Fibroblast of the aortic adventitia (primary cell): ENCODE data around the gene FSIP1. TPM values are rescaled to one million over a fixed set of nuclear protein-coding genes. Genes with fewer than 3 reads are reported as not detected.

ENCODE experiments used
- DNase-seq: peaks from one replicate; pipeline ENCODE4 v3.0.0-alpha.2; 2010; ENCODE audit warnings: low read depth
- H3K4me3 ChIP-seq: 2 replicates; pipeline ENCODE4 v1.5.1; 2011; ENCODE audit warnings: low read depth, mild to moderate bottlenecking, control low read depth, low read length, moderate library complexity
- CTCF ChIP-seq: IDR thresholded peaks from 2 replicates; pipeline ENCODE4 v1.5.1; 2011; ENCODE audit warnings: mild to moderate bottlenecking, low read length, control low read depth, inconsistent platforms; ENCODE audit not compliant: insufficient read depth
- total RNA-seq: library from RNA; depleted of rRNA; stranded (reverse); fragments of >200 nt; gene quantifications from 2 replicates; pipeline ENCODE4 v1.2.3, GENCODE V29; 2012; ENCODE audit warnings: low replicate concordance

Gene FSIP1
- total RNA-seq, 1 donor = 4.2 TPM

- no peak for DNase-seq
- TF ChIP-seq CTCF = no peak
- H3K4me3 ChIP-seq = no peak overlapping the region
These were observed 82.9 kb downstream of the FSIP1 start for GRCh38 chr15:39699516-39700374.

GRCh38 chr15:39698444-39699390 is 83.9 kb downstream of the FSIP1 start:
- TF ChIP-seq CTCF = no peak
- no peak overlapping the region for H3K4me3 ChIP-seq
- DNase-seq = no peak

- H3K4me3 ChIP-seq = no peak overlapping the region
- no peak for DNase-seq
- no peak for TF ChIP-seq CTCF
These were observed 85.1 kb downstream of the FSIP1 start for GRCh38 chr15:39697509-39697908.

GRCh38 chr15:39695793-39696192 is 86.8 kb downstream of the FSIP1 start:
- no peak for TF ChIP-seq CTCF
- H3K4me3 ChIP-seq = no peak overlapping the region
- no peak for DNase-seq

GRCh38 chr15:39692356-39693327 is 90.0 kb downstream of the FSIP1 start:
- peak; percentile 51 for DNase-seq
- no peak overlapping the region for H3K4me3 ChIP-seq
- no peak for TF ChIP-seq CTCF

- DNase-seq = peak; percentile 45
- TF ChIP-seq CTCF = no peak
- H3K4me3 ChIP-seq = no peak overlapping the region
These were observed 91.6 kb downstream of the FSIP1 start for GRCh38 chr15:39690881-39691634.
